Gastrocnemius medialis (tissue), 4 donors: ENCODE data around the gene TBKBP1. TPM values are rescaled to one million over a fixed set of nuclear protein-coding genes. Genes with fewer than 3 reads are reported as not detected.
"Not testable (repeated sequence)": the region's sequence is repeated elsewhere in the genome, so short reads cannot be mapped to it uniquely, and the experiment has no call there.

Source experiments
- ATAC-seq, 2 donors: fragments of 150-250 bp; one replicate each; pipeline ENCODE4 v1.9.1; 2016
- DNase-seq, 2 donors: peaks; one replicate each; pipeline ENCODE4 v3.0.0-alpha.2; 2019
- H3K27ac ChIP-seq, 4 donors: fragments of 200-600 bp; sonication (generic); 1 replicate in 1 of 4; 2 replicates in 3 of 4; pipeline ENCODE4 v1.5.1; 2016 to 2018; ENCODE audit warnings: mild to moderate bottlenecking in 2 of 4, moderate library complexity in 1 of 4
- H3K27me3 ChIP-seq, 3 donors: fragments of 200-600 bp; sonication (generic) in 2 of 3; 1 replicate in 1 of 3; 2 replicates in 2 of 3; pipeline versions ENCODE4 v1.5.1 to v1.6.0; 2016 to 2019; ENCODE audit warnings: mild to moderate bottlenecking in 1 of 3, moderate library complexity in 1 of 3
- H3K36me3 ChIP-seq, 2 donors: fragments of 200-600 bp; sonication (generic) in 1 of 2; one replicate each; pipeline ENCODE4 v1.5.1; 2017 to 2018
- H3K4me1 ChIP-seq, 2 donors: fragments of 200-600 bp; sonication (generic) in 1 of 2; one replicate each; pipeline ENCODE4 v1.5.1; 2016 to 2017; ENCODE audit warnings: mild to moderate bottlenecking in 2 of 2
- H3K4me3 ChIP-seq, 4 donors: fragments of 200-600 bp; sonication (generic) in 3 of 4; 1 replicate in 1 of 4; 2 replicates in 3 of 4; pipeline ENCODE4 v1.5.1; 2016 to 2019; ENCODE audit warnings: mild to moderate bottlenecking in 2 of 4
- H3K9me3 ChIP-seq, 3 donors: fragments of 200-600 bp; sonication (generic) in 2 of 3; 1 replicate in 1 of 3; 2 replicates in 2 of 3; pipeline ENCODE4 v1.5.1; 2016 to 2019
- POLR2A ChIP-seq, 2 donors: fragments of 450-650 bp; IDR thresholded peaks; one replicate each; pipeline ENCODE4 v1.6.1; 2017; ENCODE audit warnings: antibody characterized with exemption in 2 of 2, mild to moderate bottlenecking in 2 of 2, moderate library complexity in 2 of 2
- in situ Hi-C, 4 donors: fragments of 200-750 bp; cut with MboI; loops; one replicate each; pipeline versions ENCODE4 v1.15.0 to v1.8.0; 2017; ENCODE audit warnings: low sequenced_read_pairs in 4 of 4
- intact Hi-C: fragments of 100-400 bp; cut with DNase I; formaldehyde crosslinking; loops from one replicate; pipeline ENCODE4 v1.15.1; 2023; ENCODE audit warnings: low total_unique reads
- total RNA-seq, 4 donors: library from RNA; depleted of rRNA; stranded (reverse); fragments of >200 nt; gene quantifications; one replicate each; pipeline versions ENCODE4 v1.1.0 to v1.2.3, GENCODE V29; 2016
- TF ChIP-seq, protein P1 (sequence below), 5 experiments: fragments of 450-650 bp in 3 of 5; fragments of 200-600 bp in 2 of 5; sonication (generic) in 2 of 5; IDR thresholded peaks in 4 of 5; conservative IDR thresholded peaks in 1 of 5; 1 replicate in 4 of 5; 2 replicates in 1 of 5; pipeline ENCODE4 v1.5.1; 2016 to 2019; ENCODE audit warnings: antibody characterized with exemption in 5 of 5, mild to moderate bottlenecking in 3 of 5, moderate library complexity in 3 of 5

Gene TBKBP1
- total RNA-seq, 4 donors from 2014 or later: 15.9 to 28.0 (median 23.0) TPM

GRCh38 chr17:47739150-47739549, 45.2 kb downstream of the TBKBP1 start:
- in situ Hi-C loops: no loop called here
- Histone ChIP-seq H3K4me3 (no peak overlapping the region), H3K27me3 (peaks cover 23 to 29% (median 29%) of the 10 kb centered on the region in 3 donors), H3K27ac (no peak overlapping the region), H3K4me1 (no peaks in the 10 kb centered on the region), H3K9me3 (no peaks in the 10 kb centered on the region), H3K36me3 (no peaks in the 10 kb centered on the region)
- intact Hi-C loops: no loop called here
- DNase-seq: no peak
- TF ChIP-seq, protein P1, sequence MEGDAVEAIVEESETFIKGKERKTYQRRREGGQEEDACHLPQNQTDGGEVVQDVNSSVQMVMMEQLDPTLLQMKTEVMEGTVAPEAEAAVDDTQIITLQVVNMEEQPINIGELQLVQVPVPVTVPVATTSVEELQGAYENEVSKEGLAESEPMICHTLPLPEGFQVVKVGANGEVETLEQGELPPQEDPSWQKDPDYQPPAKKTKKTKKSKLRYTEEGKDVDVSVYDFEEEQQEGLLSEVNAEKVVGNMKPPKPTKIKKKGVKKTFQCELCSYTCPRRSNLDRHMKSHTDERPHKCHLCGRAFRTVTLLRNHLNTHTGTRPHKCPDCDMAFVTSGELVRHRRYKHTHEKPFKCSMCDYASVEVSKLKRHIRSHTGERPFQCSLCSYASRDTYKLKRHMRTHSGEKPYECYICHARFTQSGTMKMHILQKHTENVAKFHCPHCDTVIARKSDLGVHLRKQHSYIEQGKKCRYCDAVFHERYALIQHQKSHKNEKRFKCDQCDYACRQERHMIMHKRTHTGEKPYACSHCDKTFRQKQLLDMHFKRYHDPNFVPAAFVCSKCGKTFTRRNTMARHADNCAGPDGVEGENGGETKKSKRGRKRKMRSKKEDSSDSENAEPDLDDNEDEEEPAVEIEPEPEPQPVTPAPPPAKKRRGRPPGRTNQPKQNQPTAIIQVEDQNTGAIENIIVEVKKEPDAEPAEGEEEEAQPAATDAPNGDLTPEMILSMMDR (IDR thresholded peaks at IDR 0.05 in 4 of 5, conservative IDR thresholded peaks at IDR 0.05 in 1 of 5): no peak
- no peak for TF ChIP-seq POLR2A (IDR thresholded peaks at IDR 0.05)
- no peak for ATAC-seq

GRCh38 chr17:47739945-47740344, 46.0 kb downstream of the TBKBP1 start:
- H3K27ac ChIP-seq, ATAC-seq, H3K4me3 ChIP-seq, DNase-seq, H3K9me3 ChIP-seq, H3K36me3 ChIP-seq, intact Hi-C loops, H3K4me1 ChIP-seq, in situ Hi-C loops: not testable (repeated sequence)
- H3K27me3 ChIP-seq: peaks cover 30% of the 10 kb centered on the region in 3 donors

DNA sequence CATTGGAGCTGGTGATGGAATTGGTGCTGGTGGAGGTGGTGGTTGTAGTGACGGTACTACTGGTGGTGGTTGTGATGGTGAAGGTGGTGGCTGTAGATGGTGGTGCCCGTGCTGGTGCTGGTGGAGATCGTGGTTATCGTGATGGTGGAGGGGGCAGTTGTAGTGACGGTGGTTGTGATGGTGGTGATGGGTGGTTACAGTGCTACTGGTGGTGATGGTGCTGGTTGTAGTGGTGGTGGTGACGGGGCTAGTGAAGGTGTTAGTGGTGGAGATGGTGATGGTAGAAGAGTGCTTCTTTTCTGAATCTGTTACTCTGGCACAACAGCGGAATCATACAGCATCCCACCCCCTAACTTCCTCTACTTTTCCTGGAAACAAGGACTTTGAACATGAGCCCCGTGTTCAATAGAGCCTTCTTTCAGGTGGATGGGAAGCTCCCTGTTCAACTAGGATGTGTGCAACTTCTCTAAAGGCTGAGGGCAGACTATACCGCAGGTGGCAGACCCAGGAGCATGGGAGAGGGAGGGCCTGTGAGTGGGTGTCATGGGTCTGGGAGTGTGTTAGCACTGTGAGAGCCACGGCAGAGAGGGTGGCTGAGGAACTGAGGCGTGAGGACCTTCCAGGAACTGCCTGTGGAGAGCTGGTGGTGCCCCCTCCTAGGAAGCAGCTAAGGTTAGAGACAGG, 47.3 kb downstream of the TBKBP1 start:
- peaks cover 31 to 32% (median 32%) of the 10 kb centered on the region in 3 donors for H3K27me3 ChIP-seq
- in situ Hi-C loops (no loop called here), intact Hi-C loops (no loop called here)
- DNase-seq: no peak
- no peak overlapping the region for H3K4me3 ChIP-seq
- no peak for ATAC-seq
- no peaks in the 10 kb centered on the region for H3K9me3 ChIP-seq
- no peak overlapping the region for H3K27ac ChIP-seq
- no peaks in the 10 kb centered on the region for H3K36me3 ChIP-seq
- no peaks in the 10 kb centered on the region for H3K4me1 ChIP-seq
- TF ChIP-seq, protein P1 (IDR thresholded peaks at IDR 0.05 in 4 of 5, conservative IDR thresholded peaks at IDR 0.05 in 1 of 5): no peak
- TF ChIP-seq POLR2A (IDR thresholded peaks at IDR 0.05): no peak

GRCh38 chr17:47741793-47742145, 47.8 kb downstream of the TBKBP1 start:
- no peaks in the 10 kb centered on the region for H3K9me3 ChIP-seq
- no peaks in the 10 kb centered on the region for H3K36me3 ChIP-seq
- DNase-seq (no peak), ATAC-seq (no peak)
- no peak for TF ChIP-seq POLR2A (IDR thresholded peaks at IDR 0.05)
- TF ChIP-seq, protein P1 (IDR thresholded peaks at IDR 0.05 in 4 of 5, conservative IDR thresholded peaks at IDR 0.05 in 1 of 5): no peak
- no peak overlapping the region for H3K27ac ChIP-seq
- H3K27me3 ChIP-seq: peaks cover 31 to 32% (median 32%) of the 10 kb centered on the region in 3 donors
- intact Hi-C loops: no loop called here
- no peak overlapping the region for H3K4me3 ChIP-seq
- in situ Hi-C loops: no loop called here
- H3K4me1 ChIP-seq: no peaks in the 10 kb centered on the region

DNA sequence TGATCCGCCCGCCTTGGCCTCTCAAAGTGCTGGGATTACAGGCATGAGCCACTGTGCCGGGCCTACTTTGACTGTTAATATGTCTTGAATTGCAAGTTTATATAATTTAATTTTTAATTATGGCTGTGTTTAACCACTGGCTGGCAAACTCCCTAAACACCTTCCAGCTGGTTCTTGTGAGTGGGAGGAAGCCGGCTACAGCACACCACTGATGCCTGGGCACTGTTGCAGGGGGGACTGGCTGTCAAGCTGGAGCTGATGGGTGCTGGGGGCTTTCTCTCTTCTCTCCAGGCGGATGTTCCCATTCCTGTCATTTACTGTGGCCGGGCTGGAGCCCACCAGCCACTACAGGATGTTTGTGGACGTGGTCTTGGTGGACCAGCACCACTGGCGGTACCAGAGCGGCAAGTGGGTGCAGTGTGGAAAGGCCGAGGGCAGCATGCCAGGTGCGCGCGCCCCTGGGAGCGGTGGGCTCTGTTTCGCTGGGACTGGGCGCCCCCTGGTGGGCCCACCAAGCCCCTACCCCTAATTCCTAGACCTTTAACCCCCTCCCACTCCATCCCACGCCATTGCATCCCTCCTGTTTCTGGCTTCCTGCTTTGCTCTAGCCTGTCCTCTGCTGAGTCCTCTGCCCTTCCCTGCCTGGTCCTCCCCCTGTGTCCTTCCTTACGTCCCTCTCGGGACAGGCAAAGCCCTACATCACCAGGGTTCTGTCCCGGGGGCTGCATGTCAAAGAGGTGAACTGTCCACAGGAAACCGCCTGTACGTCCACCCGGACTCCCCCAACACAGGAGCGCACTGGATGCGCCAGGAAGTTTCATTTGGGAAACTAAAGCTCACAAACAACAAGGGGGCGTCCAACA, 48.6 kb downstream of the TBKBP1 start:
- Histone ChIP-seq H3K4me1 (no peaks in the 10 kb centered on the region), H3K36me3 (no peaks in the 10 kb centered on the region), H3K9me3 (no peaks in the 10 kb centered on the region), H3K27me3 (peaks cover 31 to 35% (median 33%) of the 10 kb centered on the region in 3 donors), H3K27ac (no peak overlapping the region), H3K4me3 (no peak overlapping the region)
- DNase-seq (no peak), ATAC-seq (no peak)
- intact Hi-C loops (no loop called here), in situ Hi-C loops (no loop called here)
- TF ChIP-seq, protein P1 (IDR thresholded peaks at IDR 0.05 in 4 of 5, conservative IDR thresholded peaks at IDR 0.05 in 1 of 5): peak in 2 of 5 experiments; percentile 6 to 20
- no peak for TF ChIP-seq POLR2A (IDR thresholded peaks at IDR 0.05)
